Hematopoietic multipotent progenitor cell treated with erythropoietin and hydrocortisone succinate and interleukin-3 and kit ligand, for 17 days (in vitro differentiated cells): ENCODE data around the gene MAPRE2.

Source experiments
- DNase-seq: peaks from one replicate; pipeline ENCODE4 v3.0.0-alpha.2; 2015; ENCODE audit warnings: low spot score

Gene MAPRE2

GRCh38 chr18:35180455-35180854, 139.2 kb downstream of the MAPRE2 start:
- DNase-seq, result no peak

- no peak for DNase-seq
Observed at GRCh38 chr18:35182151-35182550, 140.9 kb downstream of the MAPRE2 start.

- no peak for DNase-seq
Observed at GRCh38 chr18:35183886-35184285, 142.7 kb downstream of the MAPRE2 start.

- no peak for DNase-seq
Observed at GRCh38 chr18:35185771-35186170, 144.6 kb downstream of the MAPRE2 start.

GRCh38 chr18:35186291-35187034, 145.2 kb downstream of the MAPRE2 start:
- no peak for DNase-seq

- no peak for DNase-seq
Observed at GRCh38 chr18:35189510-35189909, 148.3 kb downstream of the MAPRE2 start.

GRCh38 chr18:35190948-35191697, 149.9 kb downstream of the MAPRE2 start:
- no peak for DNase-seq

GRCh38 chr18:35191698-35192025, 150.4 kb downstream of the MAPRE2 start:
- DNase-seq, result no peak

- no peak for DNase-seq
Observed at GRCh38 chr18:35192415-35192814, 151.2 kb downstream of the MAPRE2 start.
